GM19455 (cell line): ENCODE measurements around the gene PSD4.

Experiments used
- ATAC-seq: cut with Tn5 transposase; IDR thresholded peaks from one replicate; pipeline ENCODE4 v1.9.1; 2021; ENCODE audit not compliant: unreplicated experiment

The PSD4 gene

DNA sequence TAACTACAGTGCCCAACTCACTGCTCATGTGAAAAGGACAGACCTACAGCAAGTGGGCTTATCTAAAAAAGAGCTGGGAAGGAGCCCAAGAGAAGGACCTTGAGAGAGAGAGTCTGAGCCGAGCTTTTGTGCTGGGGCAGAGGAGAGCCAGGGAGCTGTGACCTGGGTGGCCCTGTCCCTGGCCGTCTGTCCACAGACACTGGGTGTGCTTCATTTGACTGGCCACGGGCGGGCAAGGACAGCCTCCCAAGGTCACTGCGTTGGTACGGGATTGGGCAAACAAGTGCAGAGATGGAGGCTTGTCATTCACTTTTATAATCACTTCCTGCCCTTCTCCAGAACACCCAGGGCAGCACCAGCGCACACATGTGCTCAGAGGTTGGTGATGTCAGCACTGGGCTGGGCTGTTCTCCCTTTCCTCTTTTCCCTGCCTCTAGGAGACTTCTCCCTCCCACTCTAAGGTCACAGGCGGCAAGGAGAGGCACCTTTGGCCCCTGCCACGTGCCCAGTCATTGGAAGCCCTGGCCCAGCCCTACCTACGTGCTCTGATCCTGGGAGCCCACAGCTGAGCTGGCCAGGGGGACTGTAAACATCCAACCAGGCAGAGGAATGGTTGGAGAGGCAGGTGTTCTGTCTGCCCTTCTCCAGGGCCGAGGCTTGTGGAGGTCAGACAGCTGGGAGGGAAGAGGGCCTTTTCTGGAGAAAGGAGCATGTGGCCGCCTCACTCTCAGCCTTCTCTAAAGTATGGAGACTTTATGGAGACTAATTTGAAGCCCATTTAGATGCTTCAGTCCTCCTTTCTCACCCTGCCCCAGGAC is 6.4 kb upstream of the PSD4 start:
- ATAC-seq = no peak

DNA sequence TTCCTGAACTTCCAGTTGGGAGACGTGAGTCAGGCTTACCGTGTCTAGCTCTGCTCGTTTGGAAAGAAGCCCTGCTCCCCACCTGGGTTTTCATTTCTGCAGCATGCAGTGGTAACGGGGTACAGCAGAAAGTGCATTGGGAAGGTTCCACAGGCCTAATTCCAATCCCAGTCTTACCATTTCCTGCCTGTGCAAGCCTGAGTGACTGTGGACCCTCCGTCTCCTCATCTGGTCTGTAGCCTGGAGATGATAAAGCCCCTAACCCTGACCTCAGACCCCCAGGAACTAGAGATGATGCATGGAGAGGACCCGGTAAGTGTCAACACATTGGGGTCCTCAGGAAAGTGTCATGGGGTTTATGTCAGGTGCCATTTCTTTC is 5.8 kb upstream of the PSD4 start:
- ATAC-seq = no peak

DNA sequence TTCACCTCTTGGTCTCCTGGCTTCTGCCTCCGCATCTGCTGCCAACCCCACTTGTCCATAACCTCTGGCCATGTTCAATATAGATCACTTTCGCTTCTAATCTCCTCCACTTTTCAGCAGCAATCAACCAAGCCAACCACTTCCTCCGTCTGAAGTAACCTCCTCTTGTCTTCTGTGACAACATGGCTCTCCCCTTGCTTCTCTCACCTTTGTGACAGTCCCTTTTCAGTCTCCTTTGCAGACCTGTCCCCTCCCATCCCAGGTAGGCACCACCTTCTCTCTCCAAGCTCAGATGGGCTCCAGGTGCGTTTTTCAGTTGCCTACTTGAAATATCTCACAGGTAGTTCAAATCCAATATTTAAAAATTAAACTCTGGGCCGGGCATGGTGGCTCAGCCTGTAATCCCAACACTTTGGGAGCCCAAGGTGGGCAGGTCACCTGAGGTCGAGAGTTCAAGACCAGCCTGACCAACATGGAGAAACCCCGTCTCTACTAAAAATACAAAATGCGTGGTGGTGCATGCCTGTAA is 4.7 kb upstream of the PSD4 start:
- ATAC-seq = no peak

DNA sequence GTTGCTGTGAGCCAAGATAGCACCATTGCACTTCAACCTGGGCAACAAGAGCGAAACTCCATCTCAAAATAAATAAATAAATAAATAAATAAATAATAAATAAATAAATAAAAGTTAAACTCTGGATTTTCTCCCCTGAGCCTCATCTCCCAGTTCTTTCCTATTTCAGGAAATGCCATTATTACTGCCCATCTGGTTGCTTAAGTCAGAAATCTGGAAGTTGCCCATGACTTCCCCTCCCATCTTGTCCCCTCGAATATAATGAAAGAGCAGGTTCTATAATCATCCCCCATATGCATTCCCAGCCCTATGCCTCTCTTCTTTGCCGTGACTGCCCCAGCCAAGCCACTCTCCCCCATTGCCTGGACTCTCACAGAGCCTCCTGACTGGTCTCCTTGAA is 4.2 kb upstream of the PSD4 start:
- no peak for ATAC-seq

DNA sequence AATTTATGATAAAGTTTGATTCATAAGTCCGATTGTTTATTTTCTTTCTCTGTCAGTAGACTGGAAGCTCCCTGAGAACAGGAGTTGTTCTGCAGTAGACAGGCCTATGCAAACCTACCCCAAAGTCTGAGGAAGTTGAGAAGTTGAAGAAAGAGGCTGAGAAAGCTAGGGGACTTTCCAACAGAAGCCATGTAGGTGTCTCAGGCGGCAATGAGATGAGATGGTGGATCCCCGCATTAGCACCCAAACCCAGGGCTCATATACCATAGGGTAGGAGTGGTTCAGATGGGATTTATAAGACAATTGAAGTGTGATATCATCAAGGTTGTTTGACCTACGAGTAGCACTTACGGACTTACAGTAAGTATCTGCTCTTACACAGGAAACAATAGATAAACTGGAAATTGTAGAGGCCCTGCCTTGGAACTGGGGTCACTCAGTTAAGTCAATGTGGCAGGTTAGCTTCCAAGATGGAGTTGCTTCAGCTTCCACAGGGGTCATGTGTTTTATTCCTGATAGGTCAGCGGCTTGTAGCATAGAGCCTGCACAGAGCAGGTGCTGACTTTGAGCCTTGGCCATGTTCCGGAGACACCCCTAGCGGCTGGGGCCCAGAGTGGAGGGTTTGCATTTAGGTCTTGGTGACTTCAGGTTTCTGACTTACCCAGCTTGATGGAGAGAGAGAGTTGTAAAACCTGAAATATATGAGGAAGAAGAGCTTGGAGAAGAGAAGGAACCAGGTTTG is 2.3 kb upstream of the PSD4 start:
- no peak for ATAC-seq

DNA sequence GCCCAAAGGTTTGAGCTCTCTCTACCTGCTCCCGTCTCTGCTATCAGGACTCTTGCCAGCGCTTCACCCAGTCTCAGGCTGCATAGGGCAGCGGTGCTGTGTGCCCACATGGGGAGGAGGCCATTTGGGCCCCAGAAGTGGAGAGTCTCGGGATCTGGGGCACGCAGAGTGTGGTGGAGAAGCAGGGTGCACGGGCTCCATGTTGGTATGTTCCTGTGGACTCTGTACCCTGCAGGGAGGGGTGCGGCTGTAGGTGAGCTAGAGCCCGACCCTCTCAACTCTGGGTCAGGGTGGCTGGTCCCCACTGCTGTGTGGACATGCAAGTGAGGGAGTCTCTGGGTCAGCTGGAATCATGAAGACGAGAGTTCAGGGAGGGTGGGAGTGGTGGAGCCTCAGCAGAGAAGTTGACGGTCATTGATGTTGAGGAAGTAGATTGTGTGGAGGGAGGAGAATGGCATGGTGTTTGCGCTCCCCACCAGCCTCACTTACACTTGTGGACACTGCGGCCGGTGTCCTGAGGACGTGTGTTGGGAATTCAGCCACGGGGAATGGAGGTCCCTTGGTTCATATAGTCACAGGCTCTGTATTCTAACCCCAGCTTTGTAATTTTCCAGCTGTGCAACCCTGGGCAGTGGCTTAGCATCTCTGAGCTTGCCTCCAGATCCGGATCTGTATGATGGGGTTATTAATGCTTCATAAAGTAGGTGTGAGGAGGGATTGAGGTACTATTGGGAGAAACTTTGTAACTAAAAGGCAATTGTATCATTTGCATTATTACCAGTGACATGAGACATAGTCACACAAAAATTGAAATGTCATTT is 840 bp upstream of the PSD4 start:
- ATAC-seq = no peak

DNA sequence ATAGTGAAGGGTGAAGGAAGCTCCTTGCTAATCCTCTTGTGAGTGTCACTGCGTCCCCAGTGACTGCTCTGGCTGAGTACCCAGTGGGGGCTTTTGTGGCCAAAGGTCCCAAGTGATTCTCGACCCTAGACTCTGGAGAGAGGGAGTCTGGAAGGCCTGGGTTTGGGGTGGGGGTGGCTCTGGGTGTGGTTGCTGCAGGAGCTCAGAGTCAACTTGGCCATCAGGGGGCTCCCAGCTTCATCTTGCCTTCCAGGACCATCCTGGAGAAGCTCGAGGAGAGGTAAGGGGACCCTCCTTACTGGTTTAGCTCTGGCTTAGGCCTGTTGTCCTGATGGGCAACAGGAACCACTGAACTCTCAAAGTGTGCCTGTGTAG is 592 bp downstream of the PSD4 start:
- no peak for ATAC-seq

DNA sequence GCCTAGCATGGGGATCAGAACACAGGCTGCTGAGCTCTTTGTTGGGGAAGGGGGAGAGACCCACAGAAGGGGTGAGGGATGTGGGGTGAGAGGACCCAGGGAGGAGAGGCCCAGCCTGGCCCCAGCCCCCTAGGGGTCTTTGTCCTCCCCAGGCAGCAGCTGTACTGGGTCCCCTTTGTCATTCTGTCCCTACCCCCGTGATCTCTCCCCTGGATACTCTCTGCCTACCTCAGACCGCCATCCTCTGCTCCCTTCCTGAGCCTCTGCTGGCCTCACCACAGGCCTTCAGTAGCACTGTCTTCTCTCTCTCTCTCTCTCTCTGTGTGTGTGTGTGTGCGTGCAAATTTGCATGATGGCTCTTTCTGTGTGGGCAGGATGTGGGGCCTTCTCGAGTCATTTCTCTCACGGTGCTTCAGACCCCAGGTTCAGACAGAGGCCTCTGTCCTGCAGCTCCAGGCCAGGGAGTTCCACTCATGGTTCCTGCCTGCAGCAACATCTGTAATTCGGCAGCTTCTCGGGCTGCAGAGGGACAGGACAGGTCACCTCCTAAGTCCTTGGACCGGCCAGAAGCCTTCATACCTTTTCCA is 1.4 kb downstream of the PSD4 start:
- ATAC-seq = peak; percentile 65

DNA sequence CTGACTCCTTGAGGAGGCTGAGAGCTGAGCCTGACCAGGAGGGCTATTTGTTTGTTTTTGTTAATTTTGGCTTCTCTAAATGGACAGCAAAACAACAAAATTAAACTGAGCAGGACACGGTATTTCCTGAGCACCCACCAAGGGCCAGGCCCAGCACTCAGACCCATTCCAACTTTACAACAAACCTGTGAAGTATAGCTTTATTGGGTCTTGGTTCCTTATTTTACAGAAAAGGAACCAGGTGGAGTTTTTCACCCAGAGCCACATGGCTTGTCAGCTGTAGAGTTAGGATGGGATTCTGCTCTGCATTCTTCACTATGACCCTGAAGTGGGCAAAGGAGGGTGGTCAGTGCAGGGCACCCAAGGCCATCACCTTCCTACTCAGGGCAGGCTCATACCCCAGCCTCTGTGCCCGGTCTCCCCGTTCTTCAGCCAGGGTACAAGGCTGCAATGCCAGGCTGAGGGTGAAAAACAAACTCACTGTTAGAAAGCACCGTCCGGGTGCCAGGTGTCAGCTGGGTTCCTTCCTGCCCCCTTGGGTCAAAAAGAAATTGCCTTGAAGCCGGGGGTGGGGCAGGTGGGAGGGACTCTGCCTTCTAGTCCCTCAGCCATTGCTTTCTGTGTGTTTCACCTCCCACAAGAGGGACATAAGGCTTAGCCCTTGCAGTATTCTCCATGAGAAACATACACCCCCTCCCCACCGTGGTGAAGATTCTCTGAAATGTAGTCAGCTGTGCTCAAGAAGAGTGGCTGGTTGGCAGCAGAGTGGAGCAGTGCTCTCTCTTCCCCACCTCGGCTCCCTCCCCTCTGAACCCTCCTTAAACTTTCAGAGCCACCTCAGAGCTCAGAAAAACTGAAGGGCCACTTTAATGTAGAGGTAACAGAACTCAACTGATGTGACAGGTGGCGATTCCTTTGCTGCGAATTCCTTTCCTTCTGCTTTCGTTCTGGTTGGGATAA is 2.2 kb downstream of the PSD4 start:
- no peak for ATAC-seq

DNA sequence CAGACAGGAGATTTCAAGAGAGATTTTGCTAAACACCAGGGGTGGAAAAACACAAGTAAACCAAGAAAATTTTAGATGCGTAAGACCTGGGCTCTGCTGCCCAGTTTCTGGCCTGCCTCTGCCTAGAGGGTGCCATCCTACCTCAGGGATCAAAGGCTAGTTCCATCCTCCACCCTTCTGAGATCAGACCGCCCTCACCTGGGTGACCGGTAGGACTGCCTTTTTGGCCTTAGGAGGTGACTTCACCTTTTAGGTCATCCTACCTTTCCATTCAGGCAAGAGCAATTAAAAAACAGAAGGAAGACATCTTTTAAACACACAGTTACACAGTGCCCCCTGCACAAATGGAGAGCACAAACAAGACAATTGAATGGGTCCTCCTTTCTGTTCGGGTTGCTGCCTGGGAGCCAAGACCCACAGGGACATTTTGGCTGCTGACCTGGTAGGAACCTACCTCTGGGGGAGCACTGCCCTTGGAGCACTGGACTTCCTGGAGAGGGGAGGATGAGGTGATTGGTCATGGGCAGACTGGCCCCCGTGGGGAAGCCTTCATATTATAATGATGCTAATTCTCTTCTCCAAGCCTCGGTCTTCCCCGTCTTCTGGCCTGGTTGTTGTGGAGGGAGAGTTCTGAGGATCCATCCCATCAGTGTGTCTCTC is 3.1 kb downstream of the PSD4 start:
- no peak for ATAC-seq

DNA sequence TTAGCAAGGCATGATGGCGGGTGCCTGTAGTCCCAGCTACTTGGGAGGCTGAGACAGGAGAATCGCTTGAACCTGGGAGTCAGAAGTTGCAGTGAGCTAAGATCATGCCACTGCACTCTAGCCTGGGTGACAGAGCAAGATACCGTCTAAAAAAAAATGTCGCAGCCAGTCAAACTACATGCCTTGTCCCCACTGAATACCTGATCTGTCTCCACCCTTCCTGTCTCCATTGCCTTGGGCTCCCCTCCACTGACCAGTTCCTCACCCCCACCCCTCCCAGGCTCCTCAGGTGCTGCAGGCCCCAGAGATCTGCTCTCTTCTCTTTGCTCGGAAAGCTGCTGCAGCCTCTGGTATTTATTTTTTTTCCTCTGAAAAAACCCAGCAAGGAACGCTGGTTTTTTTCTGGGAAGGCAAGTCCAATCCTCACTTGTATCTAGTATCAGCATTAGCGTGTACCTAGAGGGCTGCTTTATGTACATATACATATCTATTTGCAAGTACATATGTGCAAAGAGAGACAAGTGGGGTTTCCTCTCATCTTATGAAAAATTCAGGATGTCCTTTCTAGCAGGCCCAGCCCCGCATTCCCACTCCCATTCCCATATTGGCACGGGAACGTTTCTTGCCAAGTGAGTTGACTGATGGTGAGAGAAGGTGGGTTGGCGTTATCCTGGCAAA is 4.4 kb downstream of the PSD4 start:
- no peak for ATAC-seq

DNA sequence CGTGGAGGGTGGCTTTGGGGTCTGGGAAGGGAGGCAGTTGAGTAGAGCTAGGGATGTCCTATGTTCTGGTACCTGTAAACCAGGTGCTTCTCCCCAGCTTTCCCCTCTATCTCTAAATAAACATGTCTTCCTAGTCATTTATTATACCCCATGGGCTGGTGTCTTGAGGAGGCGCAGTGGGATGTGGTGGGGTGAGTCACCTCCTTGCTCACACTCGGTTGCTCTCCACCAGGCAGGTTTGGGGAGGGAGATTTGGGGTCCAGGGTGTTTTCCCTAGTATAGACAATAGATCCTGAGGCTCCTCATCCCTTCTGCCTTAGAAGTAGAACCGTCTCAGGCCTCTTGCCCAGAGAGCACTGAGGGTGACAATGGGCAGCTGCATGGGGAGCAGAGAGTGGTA is 5.1 kb downstream of the PSD4 start:
- no peak for ATAC-seq

DNA sequence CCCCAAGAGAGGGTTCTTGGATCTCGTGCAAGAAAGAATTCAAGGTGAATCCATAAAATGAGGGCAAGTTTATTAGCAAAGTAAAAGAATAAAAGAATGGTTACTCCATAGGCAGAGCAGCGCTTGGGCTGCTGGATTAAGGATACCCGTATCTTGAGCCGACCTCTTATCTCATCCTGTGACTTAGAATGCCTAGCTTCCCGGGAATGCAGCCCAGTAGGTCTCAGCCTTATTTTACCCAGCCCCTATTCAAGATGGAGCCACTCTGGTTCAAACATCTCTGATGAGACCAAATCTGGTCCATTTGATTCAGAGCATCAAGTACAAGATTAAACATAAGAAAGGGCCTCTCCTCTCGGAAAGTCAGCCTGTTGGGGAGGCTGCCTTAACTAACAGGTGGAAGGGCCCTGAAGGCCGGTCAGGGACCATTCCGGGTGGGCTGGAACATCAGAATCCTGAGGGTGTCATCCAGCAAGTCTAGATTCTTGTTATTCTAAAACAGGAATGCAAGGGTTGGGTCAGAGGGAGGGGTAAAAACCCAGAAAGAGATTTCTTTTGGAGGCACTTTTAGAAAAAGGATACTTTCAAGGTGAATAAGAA is 5.8 kb downstream of the PSD4 start:
- no peak for ATAC-seq

DNA sequence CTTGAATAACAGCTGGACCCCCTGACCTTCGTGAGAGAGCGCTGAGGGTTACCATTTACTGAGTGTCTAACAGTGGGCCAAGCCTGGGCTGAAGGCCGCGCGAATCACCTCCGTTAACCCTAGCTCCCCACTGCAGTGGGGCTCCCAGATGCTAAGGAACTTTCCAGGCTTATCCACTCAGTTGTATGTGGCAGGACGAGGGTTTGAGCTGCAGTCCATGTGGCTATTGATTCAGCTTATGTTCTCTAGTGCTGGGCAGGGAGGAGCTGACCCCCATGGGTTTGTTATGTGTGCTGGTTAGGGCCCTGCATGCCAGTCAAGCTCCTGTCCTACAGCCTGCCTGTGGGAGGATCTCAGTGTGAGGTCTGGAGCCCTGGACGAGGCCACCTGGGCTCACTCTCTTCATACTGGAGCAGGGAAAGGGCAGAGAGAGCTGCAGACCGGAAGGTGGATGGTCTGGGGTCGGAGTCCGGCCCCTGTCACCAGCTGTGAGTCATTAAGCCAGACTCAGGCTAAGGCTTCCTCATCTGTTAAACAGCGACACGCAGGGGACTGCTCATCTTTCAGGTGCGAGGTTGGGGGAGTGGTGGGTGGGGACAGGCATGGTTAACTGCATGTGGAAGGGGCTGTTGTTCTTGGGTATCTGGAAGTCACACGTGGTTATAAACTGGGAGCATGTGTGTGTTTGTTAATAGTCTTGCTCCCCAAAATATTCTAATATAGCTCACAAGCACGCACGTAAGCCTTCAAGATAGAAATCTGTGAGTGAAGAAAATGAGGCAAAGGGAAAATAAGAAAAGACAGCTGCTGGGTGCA is 6.6 kb downstream of the PSD4 start:
- ATAC-seq = no peak

DNA sequence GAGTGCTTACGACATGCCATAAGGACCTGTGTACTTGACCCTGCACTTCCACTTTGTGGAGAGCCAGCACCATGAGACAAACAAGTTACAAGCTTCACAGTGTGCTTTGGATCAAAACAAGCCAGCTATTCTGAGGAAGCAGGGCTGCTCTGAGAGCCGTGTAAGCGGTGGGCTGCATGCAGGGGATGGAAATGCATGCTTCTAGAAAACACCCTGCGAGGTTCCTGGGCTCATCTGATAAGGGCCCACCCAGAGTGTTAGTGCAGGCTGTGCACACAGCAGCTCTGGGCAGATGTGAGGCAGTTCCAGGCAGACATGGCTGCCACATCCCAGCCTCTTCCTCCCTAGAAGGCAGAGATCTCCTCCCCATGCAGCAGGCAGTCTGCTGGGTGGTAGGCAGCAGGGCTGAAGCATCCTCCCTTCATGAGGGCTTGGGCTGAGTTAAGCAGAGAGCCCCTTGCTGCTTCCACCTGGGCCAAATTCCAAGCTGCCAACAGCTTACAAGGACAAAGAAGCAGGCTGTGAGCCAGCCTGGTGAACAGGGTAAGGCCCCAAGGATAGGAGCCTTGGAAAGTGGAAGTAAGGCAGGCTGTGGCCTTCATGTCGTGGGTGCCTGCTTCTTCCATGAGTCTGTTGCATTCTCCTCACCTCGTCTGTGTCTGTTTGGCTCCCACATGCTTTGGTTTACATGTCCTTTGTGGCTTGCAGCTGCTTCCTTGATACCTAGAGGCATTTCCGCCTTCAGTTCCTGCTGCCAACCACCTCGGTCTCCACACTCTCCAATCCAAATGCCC is 7.7 kb downstream of the PSD4 start:
- ATAC-seq = no peak

DNA sequence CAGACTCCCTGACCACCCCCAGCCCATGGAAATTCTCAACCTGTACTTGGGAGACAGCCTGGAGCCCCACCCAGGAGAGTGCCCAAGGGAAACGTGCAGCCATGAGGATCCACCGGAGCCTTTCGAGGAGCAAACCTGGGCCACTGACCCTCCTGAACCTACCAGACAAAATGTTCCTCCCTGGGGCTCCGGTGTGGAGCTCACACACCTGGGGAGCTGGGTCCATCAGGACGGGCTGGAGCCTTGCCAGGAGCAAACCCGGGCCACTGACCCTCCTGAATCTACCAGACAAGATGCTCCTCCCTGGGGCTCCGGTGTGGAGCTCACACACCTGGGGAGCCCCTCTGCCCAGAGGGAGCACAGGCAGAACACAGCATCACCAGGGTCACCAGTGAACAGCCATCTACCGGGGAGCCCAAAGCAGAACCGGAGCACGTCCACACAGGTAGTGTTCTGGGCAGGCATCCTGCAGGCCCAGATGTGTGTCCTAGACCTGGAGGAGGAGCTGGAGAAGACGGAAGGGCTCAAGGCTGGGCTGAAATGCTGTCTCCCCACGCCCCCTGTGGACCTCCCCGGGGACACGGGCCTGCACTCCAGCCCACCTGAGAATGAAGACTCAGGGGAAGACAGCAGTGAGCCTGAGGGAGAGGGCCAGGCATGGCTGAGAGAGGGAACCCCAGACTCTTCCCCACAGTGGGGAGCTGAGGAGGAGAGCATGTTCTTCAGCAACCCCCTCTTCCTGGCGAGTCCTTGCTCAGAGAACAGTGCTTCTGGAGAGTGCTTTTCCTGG is 8.9 kb downstream of the PSD4 start:
- ATAC-seq = no peak
